Ureter (tissue), 1 donor: ENCODE measurements around the gene GBGT1. TPM values are rescaled to one million over a fixed set of nuclear protein-coding genes. Genes with fewer than 3 reads are reported as not detected.
A peak's percentile ranks its signal among the peaks of the same experiment; 100 is the strongest.

Experiments used
- DNase-seq: peaks from one replicate; pipeline ENCODE4 v3.0.0-alpha.2; 2020; ENCODE audit warnings: low spot score
- total RNA-seq: library from RNA; stranded (reverse); gene quantifications from one replicate; pipeline ENCODE4 v1.2.4, GENCODE V29; 2023
- donor health status: DM: yes; HTN: yes; CAD: no.

Gene GBGT1
- 17.2 TPM for total RNA-seq

DNA sequence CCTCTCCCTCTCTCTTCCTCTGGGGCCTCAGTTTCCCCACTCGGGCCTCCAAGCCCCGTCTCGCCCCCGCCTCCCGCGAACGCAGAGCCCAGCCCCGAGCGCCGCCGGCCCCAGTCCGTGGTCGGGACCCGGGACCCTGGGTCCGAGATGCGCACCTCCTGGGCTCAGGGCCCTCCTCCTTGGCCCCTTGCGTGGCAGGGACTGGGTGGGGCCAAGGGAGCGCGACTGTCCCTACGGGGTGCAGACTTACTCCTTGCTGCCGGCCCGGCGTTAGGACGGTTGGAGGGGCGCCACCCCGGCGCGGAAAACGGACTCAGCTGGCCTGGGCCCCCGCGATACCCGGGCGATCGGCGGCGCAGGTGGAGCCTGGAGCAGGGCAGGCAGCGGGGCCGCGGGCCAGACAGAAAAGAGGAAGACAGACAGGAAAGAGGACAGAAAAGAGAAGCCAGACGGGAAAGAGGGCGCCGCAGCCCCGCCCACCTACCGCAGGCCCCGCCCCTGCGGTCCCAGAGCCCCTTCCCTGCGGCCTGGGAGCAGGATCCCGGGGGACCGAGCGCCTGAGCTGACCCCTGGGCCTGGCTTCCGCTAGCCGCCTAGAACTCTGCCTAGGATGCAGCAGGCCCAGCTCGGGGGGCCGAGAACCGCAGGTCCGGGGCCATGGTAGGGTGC, at the start of gene GBGT1:
Gene GBGT1, minus strand, starts transcription at position 411 of the 669 bp plus-strand sequence. CDS start 1,502 bp downstream, outside the sequence.
- no peak for DNase-seq

DNA sequence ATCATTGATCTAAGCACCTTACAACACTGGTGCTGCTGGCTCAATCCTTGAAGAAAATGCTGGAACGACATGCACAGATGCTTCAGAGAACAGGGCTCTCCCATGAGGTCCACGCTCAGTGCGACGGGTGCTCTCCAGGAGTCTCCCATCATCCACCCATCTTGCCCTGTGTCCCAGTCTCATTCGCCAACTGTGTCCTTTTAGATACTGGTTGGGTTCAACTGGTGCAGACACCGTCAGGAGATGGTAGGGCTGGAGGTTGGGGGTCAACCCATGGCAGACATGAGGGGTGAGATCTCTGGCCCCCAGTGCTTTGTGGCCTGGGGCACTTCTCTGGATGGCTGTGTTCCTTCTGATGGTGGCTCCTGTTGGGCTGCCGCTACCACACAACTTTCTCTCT, 46.9 kb upstream of the GBGT1 start:
- DNase-seq, result peak; percentile 22

DNA sequence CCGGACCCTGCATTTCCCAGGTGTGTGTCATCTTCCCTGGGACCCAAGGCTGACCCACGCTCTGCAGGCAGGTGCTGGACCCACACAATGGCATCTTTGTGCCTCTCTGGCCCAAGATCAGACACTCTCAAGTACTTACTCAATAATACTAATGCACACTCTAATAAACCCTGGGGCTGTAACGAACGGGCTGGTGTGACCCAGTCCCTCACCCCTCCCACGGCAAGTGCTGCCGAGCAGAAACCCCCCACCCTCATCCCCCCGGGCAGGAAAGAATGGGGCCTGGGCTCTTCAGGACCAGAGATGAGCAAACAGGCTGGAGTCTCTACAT, 46.5 kb upstream of the GBGT1 start:
- peak; percentile 24 for DNase-seq

DNA sequence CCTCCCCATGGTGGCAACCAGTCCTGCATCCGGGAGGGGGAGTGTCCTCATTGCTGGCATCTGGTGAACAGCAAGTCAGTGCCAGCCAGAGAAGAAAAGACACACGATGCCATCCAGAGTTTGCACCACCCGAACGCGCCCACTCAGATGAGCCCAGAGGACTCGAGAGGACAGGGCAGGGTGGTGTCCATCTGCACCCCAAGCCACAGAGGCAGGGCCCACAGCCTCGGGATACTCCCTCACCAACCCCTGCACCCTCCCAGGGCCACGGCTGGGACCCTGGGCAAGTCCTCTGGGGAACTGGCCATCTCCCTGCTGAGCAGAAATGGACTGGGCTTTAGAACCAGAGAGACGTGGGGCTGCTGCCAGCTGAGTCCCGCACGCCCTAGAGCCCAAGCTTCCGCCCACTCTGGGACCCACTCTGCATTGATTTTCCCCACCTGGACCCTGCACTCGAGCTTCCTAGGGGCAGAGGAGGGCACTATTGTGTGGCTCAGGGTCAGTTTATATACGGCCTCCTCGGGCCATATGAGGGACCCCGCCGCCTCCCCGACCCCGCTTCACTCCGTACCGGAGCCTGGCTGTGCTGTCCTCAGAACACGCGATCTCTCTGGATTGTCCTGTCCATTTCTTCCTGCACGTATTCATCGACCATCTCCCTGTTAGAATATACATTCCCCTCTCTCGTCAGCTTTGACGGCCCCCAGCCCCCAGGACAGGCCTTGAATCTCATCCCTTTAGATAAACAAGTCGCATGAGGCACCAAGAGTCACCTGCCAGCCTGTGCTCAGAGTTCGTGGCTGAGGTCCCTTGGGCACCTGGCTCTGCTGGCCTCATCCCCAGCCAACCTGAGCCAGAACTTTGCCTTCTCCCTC, 45.9 kb upstream of the GBGT1 start:
- peak; percentile 38 for DNase-seq

DNA sequence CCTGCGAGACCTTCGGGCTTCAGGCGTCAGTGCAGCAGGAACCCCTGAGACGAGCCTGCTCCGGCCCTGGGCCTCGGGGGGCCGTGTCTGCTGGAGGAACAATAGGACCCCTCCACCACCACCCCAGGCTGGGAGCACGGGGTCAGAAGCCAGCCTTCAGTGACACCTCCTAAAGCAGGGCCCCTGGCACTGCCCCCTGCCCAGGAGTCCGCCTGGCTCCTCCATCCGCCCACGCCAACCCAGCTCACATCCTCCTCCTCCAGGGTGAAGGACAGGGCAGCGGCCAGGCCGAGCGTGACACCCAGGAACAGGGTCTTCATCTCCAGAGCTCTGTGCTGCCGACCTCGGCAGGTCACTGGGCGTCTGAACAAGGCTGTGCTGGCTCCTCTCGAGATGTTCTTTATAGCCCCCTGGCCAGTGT, 45.2 kb upstream of the GBGT1 start, which contains the start of gene OBP2B:
Gene OBP2B, minus strand, starts transcription at position 371 of the 421 bp plus-strand sequence. Its CDS starts 51 bp downstream, at position 320.
- DNase-seq, result peak; percentile 8

DNA sequence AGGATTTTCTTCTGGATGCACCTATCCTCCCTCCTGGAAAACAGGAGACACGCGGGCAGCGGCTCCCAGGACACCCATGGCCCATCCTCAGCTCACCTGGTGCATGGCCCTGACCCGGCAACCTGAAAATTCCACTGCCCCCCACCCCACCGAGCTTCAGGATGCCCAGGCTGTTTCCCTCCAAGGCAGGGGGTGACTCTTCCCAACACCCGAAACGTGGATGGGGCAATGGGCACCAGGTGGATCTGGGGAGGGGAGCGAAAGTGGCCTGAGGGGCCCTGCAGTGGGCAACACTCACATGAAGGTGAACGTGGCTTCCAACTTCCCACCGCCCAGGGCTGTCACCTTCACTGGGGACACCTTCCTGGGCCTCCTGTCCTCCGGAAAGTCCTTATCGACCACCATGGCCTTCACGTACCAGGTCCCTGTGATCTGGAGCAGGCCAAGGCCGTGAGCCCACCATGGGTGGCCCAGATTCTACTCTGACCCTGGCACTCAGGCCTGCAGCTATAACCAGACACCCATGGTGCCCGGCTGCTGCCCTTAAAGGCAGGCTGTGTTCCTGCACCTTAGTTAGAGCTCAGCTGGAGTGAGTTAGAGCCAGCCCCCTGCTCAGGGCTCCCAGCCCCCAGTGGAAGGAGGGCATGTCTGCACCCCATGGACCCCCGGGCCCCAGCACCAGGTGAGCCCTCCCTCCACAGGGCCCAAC, 44.6 kb upstream of the GBGT1 start:
- DNase-seq, result peak; percentile 26

GRCh38 chr9:133207540-133208170, 43.9 kb upstream of the GBGT1 start:
- peak; percentile 31 for DNase-seq

- DNase-seq, result peak; percentile 24
These were observed 43.4 kb upstream of the GBGT1 start for GRCh38 chr9:133207021-133207531.

DNA sequence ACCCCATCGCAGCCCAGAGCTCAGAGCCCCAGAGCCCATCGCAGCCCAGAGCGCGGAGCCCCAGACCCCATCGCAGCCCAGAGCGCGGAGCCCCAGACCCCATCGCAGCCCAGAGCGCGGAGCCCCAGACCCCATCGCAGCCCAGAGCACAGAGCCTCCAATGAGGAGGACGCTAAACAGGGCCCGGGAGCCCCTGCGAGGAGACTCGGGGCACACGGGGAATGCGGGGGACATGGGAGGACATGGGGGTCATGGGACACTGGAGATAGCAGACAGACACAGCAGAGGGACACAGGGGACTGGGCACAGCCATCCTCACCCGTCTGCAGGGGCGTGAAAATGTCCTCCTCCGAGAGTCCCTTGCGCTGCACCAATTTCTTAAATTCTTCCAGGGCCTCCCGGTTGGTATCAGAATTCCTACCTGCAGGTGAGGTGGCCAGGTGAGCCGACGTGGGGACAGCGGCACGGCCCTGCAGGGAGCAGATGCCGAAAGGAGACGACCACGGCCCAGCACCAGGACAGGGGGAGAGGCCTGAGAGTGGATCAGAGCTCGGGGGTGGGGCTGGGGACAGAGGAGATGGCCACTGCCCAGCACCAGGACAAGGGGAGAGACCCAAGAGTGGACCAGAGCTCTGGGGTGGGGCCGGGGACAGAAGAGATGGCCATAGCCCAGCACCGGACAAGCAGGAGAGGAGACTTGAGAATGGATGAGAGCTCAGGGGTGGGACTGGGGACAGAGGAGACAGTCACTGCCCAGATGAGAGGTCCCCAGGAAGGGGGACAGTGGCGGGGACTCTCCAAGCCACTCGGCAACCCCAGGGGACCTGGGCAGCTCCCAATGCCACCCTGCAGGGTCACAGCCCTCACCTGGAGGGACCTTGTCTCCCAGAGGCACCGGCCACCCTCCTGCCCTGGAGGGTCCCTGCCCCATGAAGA, 42.5 kb upstream of the GBGT1 start:
- DNase-seq, result peak; percentile 36

- peak; percentile 39 for DNase-seq
These were observed 41.8 kb upstream of the GBGT1 start for GRCh38 chr9:133205481-133205887.

GRCh38 chr9:133204993-133205336, 41.3 kb upstream of the GBGT1 start:
- DNase-seq, result peak; percentile 18

DNA sequence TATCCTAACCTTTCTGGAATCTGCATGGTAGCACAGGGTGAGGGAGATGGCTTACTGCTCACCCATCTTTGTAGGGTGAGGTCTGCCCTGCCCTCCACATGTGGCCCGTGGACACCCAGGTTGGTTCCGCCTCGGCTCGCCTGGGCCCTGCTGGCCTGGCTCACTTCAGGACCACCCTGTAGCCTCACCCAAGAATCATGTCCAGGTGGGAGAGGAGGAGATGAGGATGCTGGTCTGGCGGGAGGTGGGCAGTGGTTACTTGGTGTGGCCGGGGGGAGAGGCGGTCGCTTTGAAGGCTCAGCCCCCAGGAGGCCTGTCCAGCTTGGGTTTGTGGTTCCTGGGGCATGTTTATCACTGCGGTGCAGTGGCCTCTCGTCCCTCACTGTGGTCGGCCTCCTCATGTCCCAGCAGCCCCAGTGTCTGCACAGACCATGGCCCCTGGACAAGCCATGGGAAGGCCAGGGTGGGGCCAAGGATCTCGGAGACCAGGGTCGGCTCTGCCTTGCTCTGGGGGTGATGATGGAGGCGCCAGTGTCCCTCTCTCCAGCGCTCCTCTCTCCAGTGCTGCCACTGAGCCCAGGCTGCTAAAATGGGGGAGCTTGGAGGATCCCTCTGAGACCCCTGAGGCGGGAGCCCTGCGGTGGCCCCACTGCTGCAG, 40.8 kb upstream of the GBGT1 start:
- peak; percentile 35 for DNase-seq

GRCh38 chr9:133203506-133204075, 39.9 kb upstream of the GBGT1 start:
- DNase-seq, result peak; percentile 28

DNA sequence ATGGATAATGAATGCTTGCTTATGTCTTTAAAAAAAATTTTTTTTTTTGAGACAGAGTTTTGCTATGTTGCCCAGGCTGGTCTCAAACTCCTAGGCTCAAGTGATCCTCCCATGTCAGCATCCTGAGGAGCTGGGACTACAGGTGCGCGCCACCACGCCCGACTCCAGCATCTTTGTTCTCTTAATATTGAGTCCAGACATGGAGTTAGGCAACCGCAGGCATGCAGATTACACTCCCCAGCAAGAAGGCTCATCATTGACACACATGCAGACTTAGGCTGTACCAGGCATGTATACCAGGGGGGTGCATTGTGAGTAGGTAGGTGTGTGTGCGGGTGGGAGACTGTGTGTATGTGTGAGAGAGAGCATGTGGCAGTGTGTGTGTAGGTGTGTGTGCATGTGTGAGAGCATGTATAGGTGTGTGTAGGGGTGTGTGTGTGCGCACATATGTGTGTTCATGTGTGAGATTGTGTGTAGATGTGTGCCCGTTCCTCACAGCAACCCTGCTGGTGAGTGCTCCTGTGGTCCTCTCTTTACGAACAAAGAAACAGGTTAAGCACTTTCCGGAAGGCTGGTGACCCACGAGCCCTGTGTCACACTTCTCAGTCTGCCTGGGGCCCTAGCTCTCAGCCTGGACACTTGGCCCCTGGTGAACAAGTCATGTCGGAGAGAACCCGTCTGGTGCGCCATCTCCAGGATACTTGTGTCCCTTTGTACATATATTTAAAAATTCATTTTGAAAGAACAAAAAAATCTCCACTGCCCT, 39.2 kb upstream of the GBGT1 start:
- DNase-seq, result peak; percentile 14

- DNase-seq, result no peak
These were observed 38.4 kb upstream of the GBGT1 start for GRCh38 chr9:133202145-133202513.

DNA sequence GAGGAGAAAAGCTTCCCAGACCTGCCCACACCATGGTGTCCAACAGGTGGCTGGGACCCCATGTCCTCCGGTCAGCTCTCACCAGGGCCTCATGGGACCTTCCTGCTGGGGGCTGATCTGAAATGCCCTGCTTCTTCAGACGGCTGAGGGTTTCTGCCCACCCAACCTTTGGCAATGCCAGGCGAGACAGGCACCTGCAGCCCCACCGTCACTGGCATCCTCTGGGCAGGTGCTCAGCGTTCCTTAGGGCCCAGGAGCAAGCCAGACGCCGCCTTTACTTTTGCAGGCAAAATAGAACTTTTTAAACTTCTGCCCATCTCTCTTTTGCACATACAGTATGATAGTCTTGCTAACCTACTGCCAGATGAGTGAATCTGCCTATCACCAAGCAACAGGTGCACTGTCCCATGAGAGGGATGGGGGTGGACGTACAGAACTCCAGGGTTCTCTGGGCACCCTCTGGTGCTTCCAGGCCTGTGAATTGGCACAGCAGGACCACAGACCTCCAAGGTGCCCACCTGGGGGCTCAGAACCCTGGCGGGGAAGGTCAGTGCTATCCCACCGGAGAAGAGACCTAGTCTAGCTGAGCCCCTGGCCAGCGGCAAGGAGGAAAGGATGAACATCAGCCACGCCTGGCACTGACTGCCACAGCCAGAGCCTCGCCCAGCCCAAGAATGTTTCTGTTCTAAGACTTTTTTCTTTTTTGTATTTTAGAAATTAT, 37.9 kb upstream of the GBGT1 start:
- no peak for DNase-seq

- DNase-seq, result no peak
These were observed 36.9 kb upstream of the GBGT1 start for GRCh38 chr9:133200631-133201030.

GRCh38 chr9:133199648-133200321, 36.1 kb upstream of the GBGT1 start:
- DNase-seq, result no peak
